GM12892 (cell line): ENCODE results near the gene DGCR2.

ENCODE experiments used
- POLR2A ChIP-seq: IDR thresholded peaks from 2 replicates; pipeline ENCODE4 v1.6.1; 2011; ENCODE audit warnings: low read depth, low read length, control low read depth
- POLR2AphosphoS5 ChIP-seq: IDR thresholded peaks from 2 replicates; pipeline ENCODE4 v1.6.1; 2011; ENCODE audit warnings: low read depth, low read length, control low read depth

GRCh38 chr22:19039448-19039780 is 82.8 kb downstream of the DGCR2 start:
- TF ChIP-seq POLR2A (no peak), POLR2AphosphoS5 (no peak)
